Esophagus muscularis mucosa (tissue), 3 donors: ENCODE data around the gene TRIM41.

Source experiments
- CTCF ChIP-seq, 3 experiments: fragments of 200-600 bp in 2 of 3; fragments of 450-650 bp in 1 of 3; sonication (generic) in 2 of 3; IDR thresholded peaks; one replicate each; pipeline ENCODE4 v1.5.1; 2017 to 2019; ENCODE audit warnings: antibody characterized with exemption in 3 of 3, mild to moderate bottlenecking in 2 of 3, moderate library complexity in 1 of 3
- POLR2A ChIP-seq: fragments of 450-650 bp; IDR thresholded peaks from one replicate; pipeline ENCODE4 v1.6.1; 2017; ENCODE audit warnings: antibody characterized with exemption, moderate library complexity, mild to moderate bottlenecking, low read depth
- POLR2AphosphoS5 ChIP-seq, 2 donors: sonication (generic); formaldehyde crosslinking; IDR thresholded peaks; one replicate each; pipeline ENCODE4 v1.6.1; 2017; ENCODE audit warnings: antibody characterized with exemption in 2 of 2

GRCh38 chr5:181221105-181221791 is 1.8 kb upstream of the TRIM41 start:
- TF ChIP-seq CTCF (IDR thresholded peaks at IDR 0.05) (no peak), POLR2AphosphoS5 (IDR thresholded peaks at IDR 0.05) (no peak), POLR2A (no peak)
